ACC112 (cell line): Measurements from ENCODE around the gene ACOT9.
"Not testable (repeated sequence)": the region's sequence is repeated elsewhere in the genome, so short reads cannot be mapped to it uniquely, and the experiment has no call there.

Experiments
- H2AFZ ChIP-seq: fragments of 200-600 bp; sonication (generic); one replicate; pipeline ENCODE4 v1.6.0; 2017; ENCODE audit warnings: antibody characterized with exemption, low read length; ENCODE audit not compliant: unreplicated experiment
- H3K27ac ChIP-seq: fragments of 200-600 bp; sonication (generic); 2 replicates; pipeline ENCODE4 v1.5.1; 2014; ENCODE audit warnings: low read depth, mild to moderate bottlenecking, antibody characterized with exemption, low read length, moderate library complexity
- H3K27me3 ChIP-seq: fragments of 200-600 bp; sonication (generic); 2 replicates; pipeline ENCODE4 v1.6.1; 2014; ENCODE audit warnings: mild to moderate bottlenecking, antibody characterized with exemption, low read length, moderate library complexity, mixed read lengths; ENCODE audit not compliant: insufficient read depth
- H3K36me3 ChIP-seq: fragments of 200-600 bp; sonication (generic); 2 replicates; pipeline ENCODE4 v1.6.1; 2016; ENCODE audit warnings: mild to moderate bottlenecking, antibody characterized with exemption, low read length, moderate library complexity, mixed read lengths; ENCODE audit not compliant: insufficient read depth
- H3K4me1 ChIP-seq: fragments of 200-600 bp; sonication (generic); one replicate; pipeline ENCODE4 v1.6.1; 2016; ENCODE audit warnings: low read length, mixed read lengths; ENCODE audit not compliant: insufficient read depth, unreplicated experiment, control insufficient read depth
- H3K4me3 ChIP-seq: fragments of 200-600 bp; sonication (generic); 2 replicates; pipeline ENCODE4 v1.5.1; 2014; ENCODE audit warnings: mild to moderate bottlenecking, low read depth, low read length
- H3K79me2 ChIP-seq: fragments of 200-600 bp; sonication (generic); one replicate; pipeline ENCODE4 v1.6.0; 2016; ENCODE audit warnings: low read length; ENCODE audit not compliant: control insufficient read depth, unreplicated experiment, insufficient read depth

ACOT9 gene

DNA sequence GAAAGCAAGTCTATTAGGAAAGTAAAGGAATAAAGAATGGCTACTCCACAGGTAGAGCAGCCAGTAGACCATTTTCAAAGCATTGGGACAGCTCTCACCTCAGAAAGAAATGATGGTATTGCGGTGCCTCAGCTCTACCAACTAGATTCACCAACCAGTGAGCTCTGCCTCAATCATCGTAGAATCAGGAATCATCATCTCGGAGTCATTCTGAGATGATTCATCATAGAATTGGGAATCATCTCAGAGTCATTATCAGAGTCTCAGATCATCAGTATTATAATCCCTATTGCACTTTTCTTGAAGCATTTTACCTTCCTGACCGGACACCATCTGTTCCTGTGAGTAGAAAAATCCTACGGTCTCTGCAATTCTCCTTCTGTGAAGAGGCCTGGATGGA lies 22.4 kb upstream of the ACOT9 start:
- no peaks in the 10 kb centered on the region for H3K4me1 ChIP-seq
- H3K4me3 ChIP-seq, result no peak overlapping the region
- no peaks in the 10 kb centered on the region for H3K36me3 ChIP-seq
- no peaks in the 10 kb centered on the region for H3K79me2 ChIP-seq
- no peak overlapping the region for H2AFZ ChIP-seq
- no peaks in the 10 kb centered on the region for H3K27me3 ChIP-seq
- H3K27ac ChIP-seq, result no peak overlapping the region

DNA sequence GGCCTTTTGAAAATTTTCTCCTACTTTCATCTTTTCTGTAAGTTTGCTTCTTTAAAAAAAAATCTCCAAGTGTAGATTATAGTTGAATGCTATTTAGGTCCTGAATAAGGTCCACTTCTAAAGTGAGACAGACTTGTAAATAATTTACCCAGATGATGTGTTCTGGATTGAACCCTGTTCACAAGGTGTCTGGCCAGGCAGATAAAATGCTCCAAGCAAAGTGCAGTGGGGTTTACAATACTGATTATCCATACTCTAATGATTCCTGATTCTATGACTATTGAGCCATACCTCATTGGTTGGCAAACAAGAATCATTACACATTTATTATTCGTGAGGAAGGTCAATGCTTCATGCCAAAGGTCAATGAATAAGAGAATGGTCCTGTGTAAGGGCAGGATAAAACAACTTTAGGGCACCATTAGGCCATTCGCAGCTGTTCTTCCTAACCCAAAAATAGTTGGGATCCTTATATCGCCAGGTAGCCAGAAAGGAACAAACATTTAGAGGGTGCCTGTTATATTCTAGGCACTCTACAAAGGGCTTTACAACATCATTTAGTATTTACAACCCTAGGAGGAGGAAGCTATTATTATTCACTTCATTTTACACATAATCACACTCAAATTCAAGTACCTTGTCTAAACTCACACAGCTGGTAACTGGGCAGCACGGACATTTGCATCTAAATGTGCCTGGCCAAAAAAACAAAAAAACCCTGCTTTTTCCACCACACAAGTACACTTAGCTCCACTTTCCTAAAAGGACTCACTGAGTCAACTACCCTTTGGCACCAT lies 21.3 kb upstream of the ACOT9 start:
- Histone ChIP-seq H3K27ac (no peak overlapping the region), H3K27me3 (no peaks in the 10 kb centered on the region), H3K4me1 (no peaks in the 10 kb centered on the region), H3K4me3 (no peak overlapping the region), H3K79me2 (no peaks in the 10 kb centered on the region), H2AFZ (no peak overlapping the region), H3K36me3 (no peaks in the 10 kb centered on the region)

DNA sequence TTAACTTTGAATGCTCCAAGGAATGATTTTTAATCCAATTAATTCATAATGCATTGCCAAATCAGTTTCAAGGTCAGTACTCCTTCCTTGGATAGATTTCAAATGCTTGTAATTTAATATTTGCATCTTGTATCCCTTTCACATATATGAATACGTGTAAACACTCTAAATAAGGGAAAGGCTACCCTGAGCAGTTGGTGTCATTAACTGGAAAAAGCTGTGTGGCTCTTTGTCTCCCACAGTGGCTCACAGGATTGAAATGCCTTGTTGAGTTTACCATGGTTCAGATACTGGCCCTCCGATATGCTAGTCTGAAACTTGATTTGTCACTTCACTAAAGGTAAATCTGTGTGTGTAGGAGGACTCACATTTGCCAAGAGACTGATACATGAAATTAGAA lies 16.7 kb upstream of the ACOT9 start:
- H3K27me3 ChIP-seq, result no peaks in the 10 kb centered on the region
- no peak overlapping the region for H2AFZ ChIP-seq

DNA sequence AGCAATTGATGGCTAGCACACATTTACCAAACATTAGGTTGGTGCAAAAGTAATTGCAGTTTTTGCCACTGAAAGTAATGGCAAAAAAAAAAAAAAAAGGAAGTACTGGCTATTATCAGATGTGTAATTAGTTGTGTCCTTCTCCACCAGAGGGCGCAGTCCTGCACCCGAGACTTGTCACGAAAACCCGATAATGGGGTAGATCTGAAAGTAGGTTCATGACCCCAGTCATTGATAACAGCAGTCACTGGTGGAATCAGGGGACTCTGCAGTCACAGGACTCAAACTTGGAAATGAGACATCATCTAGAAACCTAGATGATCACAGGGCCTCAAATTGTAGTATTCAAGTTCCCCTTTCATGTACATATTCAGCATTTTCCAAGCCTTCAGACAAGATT lies 13.1 kb upstream of the ACOT9 start:
- Histone ChIP-seq H3K79me2 (no peaks in the 10 kb centered on the region), H3K27me3 (no peaks in the 10 kb centered on the region), H2AFZ (peak overlapping the region; percentile 85), H3K27ac (no peak overlapping the region), H3K36me3 (no peaks in the 10 kb centered on the region), H3K4me1 (peaks cover 17% of the 10 kb centered on the region), H3K4me3 (peak overlapping the region; percentile 49; the same call in 1 of the 2 replicates)

More for the DNA sequence above, 16.7 kb upstream of the ACOT9 start:
- no peak overlapping the region for H3K4me3 ChIP-seq
- no peaks in the 10 kb centered on the region for H3K36me3 ChIP-seq
- H3K4me1 ChIP-seq, result peaks cover 5% of the 10 kb centered on the region
- H3K27ac ChIP-seq, result no peak overlapping the region
- H3K79me2 ChIP-seq, result no peaks in the 10 kb centered on the region

DNA sequence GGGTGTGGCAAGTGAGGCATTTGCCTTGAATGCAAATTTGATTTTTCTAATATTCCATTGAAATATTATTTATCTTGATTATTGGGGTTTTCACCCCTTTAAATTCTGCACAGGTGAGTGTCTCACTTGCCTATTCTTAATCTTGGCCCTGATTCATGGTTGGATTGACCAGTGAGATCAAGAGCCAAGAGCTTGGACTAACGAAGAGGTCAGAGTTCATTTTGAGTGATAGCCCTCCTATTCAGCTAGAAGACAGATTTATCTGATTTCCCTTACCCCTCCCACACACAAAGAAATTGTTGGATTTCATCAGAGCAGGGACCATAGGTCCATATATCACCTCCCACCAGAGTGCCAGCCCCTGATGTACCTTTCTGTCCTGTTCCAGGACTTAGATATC lies 11.6 kb upstream of the ACOT9 start:
- H3K27me3 ChIP-seq, result no peaks in the 10 kb centered on the region
- no peaks in the 10 kb centered on the region for H3K36me3 ChIP-seq
- H3K4me3 ChIP-seq, result no peak overlapping the region
- no peak overlapping the region for H2AFZ ChIP-seq
- no peaks in the 10 kb centered on the region for H3K79me2 ChIP-seq
- no peak overlapping the region for H3K27ac ChIP-seq
- peaks cover 17% of the 10 kb centered on the region for H3K4me1 ChIP-seq

DNA sequence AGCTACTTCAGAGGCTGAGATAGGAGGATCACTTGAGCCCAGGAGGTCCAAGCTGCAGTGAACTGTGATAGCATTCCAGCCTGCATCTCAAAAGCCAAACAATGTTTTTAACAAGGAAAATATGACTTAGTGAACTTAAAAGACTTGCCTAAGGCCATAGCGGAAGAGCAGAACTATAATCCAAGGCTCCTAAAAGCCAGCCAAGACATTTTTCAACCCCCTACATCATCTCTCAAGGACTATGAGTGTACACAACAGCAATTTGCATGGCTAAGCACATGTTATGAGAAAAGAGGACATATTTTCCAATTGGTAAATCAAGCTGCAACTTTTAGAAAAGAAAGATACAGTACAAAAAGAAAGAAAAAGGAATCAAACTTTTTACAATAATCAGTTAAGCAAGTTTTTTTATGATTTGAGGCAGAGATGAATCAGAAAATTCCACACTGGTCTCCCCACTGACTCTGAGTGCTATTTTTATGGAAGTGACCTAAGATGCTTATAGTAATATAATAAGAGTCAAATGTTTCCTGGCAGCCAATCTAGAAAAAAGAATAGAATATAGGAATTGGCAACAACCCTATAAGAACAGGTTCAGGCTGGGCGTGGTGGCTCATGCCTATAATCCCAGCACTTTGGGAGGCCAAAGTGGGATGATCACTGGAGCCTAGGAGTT lies 9.8 kb upstream of the ACOT9 start:
- Histone ChIP-seq H3K27me3 (no peaks in the 10 kb centered on the region), H3K4me3 (no peak overlapping the region), H3K27ac (peak overlapping the region; percentile 47; the same call in 1 of the 2 replicates), H3K4me1 (peaks cover 17% of the 10 kb centered on the region), H3K79me2 (no peaks in the 10 kb centered on the region), H3K36me3 (no peaks in the 10 kb centered on the region), H2AFZ (peak overlapping the region; percentile 81)

DNA sequence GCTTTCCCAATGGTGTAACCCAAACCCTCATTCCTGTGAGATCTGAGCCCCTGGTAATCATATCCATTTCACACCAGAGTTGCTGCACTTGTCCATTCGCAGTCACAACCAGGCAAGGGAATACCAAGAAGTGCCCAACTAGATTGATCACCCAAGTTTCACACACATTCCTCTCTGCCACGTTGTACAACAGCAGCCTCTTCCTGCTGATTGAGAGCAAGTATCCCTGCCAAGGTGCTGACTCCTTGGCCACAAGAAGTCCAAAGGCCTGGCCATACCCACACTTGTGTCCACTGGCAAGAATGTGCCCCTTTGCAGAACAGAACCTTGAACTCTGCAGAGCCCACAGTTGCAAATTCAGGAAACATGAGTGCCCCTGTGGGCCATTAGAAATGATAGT lies 6.5 kb upstream of the ACOT9 start:
- H3K27me3 ChIP-seq, result no peaks in the 10 kb centered on the region

DNA sequence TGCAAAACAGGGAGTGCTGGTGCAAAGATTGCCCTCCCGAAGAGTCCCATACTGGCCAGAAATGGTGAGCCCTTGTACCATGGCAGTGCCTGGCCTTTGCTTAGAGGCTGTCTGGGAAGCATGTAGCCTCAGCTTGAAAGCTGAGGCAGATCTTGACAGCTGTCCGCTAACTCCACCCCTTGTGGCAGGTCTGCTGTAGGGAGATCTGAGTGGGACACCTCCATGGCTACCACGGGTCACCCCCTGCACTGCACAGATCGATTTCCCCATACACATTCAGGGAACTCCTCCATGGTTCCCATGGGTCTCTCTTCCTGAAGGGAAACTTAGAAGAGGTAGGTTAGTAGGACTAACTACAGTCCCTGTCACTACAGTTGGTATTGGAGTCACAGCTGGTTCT lies 6.1 kb upstream of the ACOT9 start:
- H3K27ac ChIP-seq, result no peak overlapping the region
- no peaks in the 10 kb centered on the region for H3K36me3 ChIP-seq
- no peak overlapping the region for H2AFZ ChIP-seq
- H3K79me2 ChIP-seq, result no peaks in the 10 kb centered on the region
- no peaks in the 10 kb centered on the region for H3K27me3 ChIP-seq
- H3K4me1 ChIP-seq, result peaks cover 9% of the 10 kb centered on the region
- no peak overlapping the region for H3K4me3 ChIP-seq

More for the DNA sequence above, 6.5 kb upstream of the ACOT9 start:
- no peak overlapping the region for H2AFZ ChIP-seq
- H3K4me3 ChIP-seq, result no peak overlapping the region
- no peaks in the 10 kb centered on the region for H3K36me3 ChIP-seq
- no peaks in the 10 kb centered on the region for H3K79me2 ChIP-seq
- H3K4me1 ChIP-seq, result peaks cover 9% of the 10 kb centered on the region
- no peak overlapping the region for H3K27ac ChIP-seq

DNA sequence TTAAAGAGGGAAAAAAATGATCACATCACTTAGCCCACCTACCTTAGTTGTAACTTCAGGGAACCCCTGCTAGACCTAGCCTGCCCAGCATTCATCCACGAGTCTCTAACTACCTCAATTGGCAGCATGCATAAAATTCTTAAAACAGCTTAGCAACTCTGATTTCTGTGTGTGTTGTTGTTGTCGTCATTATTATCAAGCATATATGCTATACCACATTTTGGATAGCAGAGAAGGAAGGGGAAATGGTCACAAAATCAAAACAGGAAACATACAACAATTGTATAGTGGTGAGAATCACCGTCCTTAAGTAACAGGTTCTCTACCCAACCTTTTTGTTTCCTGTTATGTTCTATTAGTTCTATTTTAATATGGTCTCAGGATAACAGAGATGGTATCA lies 2.7 kb upstream of the ACOT9 start:
- Histone ChIP-seq H3K4me3 (no peak overlapping the region), H3K79me2 (peaks cover 20% of the 10 kb centered on the region), H3K36me3 (no peaks in the 10 kb centered on the region), H2AFZ (no peak overlapping the region), H3K27me3 (no peaks in the 10 kb centered on the region), H3K27ac (no peak overlapping the region), H3K4me1 (no peaks in the 10 kb centered on the region)

DNA sequence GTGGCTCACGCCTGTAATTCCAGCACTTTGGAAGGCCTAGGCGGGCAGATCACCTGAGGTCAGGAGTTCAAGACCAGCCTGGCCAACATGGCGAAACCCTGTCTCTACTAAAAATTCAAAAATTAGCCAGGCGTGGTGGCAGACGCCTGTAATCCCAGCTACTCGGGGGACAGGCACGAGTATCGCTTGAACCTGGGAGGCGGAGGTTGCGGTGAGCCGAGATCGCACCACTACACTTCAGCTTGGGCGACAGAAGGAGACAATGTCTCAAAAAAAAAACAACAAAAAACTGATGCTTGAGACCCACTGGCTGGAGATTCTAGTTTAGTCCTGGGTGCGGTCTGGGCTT lies 521 bp upstream of the ACOT9 start:
- not testable (repeated sequence) for H3K36me3 ChIP-seq, H3K4me1 ChIP-seq, H3K27me3 ChIP-seq, H2AFZ ChIP-seq
- peak overlapping the region; percentile 100 for H3K4me3 ChIP-seq
- peak overlapping the region; percentile 100 for H3K27ac ChIP-seq
- H3K79me2 ChIP-seq, result peaks cover 42% of the 10 kb centered on the region

DNA sequence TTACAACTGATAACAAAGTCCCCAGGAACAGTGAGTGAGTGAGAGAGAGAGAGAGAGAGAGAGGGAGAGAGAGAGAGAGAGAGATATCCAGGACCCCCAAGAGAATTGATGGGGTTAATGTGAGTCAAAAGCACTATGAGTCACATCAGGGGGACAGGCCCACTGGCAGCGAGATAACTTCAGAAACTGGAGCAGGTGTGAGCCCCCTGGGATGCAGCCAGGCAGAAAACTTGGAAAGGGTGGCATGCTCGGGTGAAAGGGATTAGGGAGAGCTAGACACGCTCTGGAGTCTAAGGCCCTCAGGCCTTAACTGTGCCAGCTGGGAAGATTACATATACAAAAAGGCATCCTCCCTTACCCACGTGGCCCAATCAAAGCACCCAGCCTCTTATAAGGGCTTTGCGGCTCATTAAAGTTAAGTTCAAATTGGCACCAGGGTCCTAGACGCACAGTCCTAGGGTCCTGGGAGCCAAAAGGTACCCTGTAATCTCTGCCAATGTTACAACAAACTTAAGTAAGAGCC lies 841 bp downstream of the ACOT9 start:
- Histone ChIP-seq H3K4me1 (peaks cover 5% of the 10 kb centered on the region), H3K79me2 (peaks cover 55% of the 10 kb centered on the region), H2AFZ (peak overlapping the region; percentile 13), H3K36me3 (no peaks in the 10 kb centered on the region), H3K27me3 (no peaks in the 10 kb centered on the region), H3K4me3 (peak overlapping the region; percentile 100), H3K27ac (peak overlapping the region; percentile 100)
